ENCODE measurements around the gene CHD1.

GRCh38 chr5:98843481-98843880 lies 85.3 kb downstream of the CHD1 start:
- TF ChIP-seq CTCF (IDR thresholded peaks at IDR 0.05) (no peak), POLR2A (IDR thresholded peaks at IDR 0.05) (no peak), EP300 (IDR thresholded peaks at IDR 0.05) (no peak), POLR2AphosphoS5 (IDR thresholded peaks at IDR 0.05) (no peak)
